Calu3 (cell line): ENCODE results near the gene FGF3. TPM values are rescaled to one million over a fixed set of nuclear protein-coding genes. Genes with fewer than 3 reads are reported as not detected.
"Not testable (repeated sequence)": the region's sequence is repeated elsewhere in the genome, so short reads cannot be mapped to it uniquely, and the experiment has no call there.

Experiments used
- BruUV-seq: library from RNA; stranded (reverse); fragments of 400-500 nt; replicated peaks from 2 replicates; lab custom pipeline; 2021; lab: Mats Ljungman, UMichigan
- CTCF ChIA-PET: fragments of 300-600 bp; sonication (Branson Sonifier 250); formaldehyde crosslinking; loops from one replicate; lab custom pipeline; 2022; ENCODE audit warnings: antibody characterized with exemption; lab: Charles Lee
- DNase-seq: peaks from one replicate; pipeline ENCODE4 v3.0.0; 2022
- H3K27ac Mint-ChIP-seq: one replicate; pipeline ENCODE4 v1.8.0; 2022; ENCODE audit warnings: mixed read lengths; ENCODE audit not compliant: unreplicated experiment
- H3K27me3 Mint-ChIP-seq: one replicate; pipeline ENCODE4 v1.8.0; 2022; ENCODE audit warnings: mixed read lengths; ENCODE audit not compliant: unreplicated experiment
- H3K36me3 Mint-ChIP-seq: one replicate; pipeline ENCODE4 v1.8.0; 2022; ENCODE audit warnings: mild to moderate bottlenecking, moderate library complexity, mixed read lengths; ENCODE audit not compliant: insufficient read depth, unreplicated experiment
- H3K4me1 Mint-ChIP-seq: one replicate; pipeline ENCODE4 v1.8.0; 2022; ENCODE audit warnings: mild to moderate bottlenecking, low read depth, mixed read lengths; ENCODE audit not compliant: unreplicated experiment
- H3K4me3 Mint-ChIP-seq: one replicate; pipeline ENCODE4 v1.8.0; 2022; ENCODE audit warnings: mild to moderate bottlenecking, low read depth, moderate library complexity, mixed read lengths; ENCODE audit not compliant: unreplicated experiment
- H3K9me3 Mint-ChIP-seq: one replicate; pipeline ENCODE4 v1.8.0; 2022; ENCODE audit warnings: low read depth, mixed read lengths; ENCODE audit not compliant: unreplicated experiment
- CTCF ChIP-seq: fragments of 200-600 bp; IDR thresholded peaks from one replicate; pipeline ENCODE4 v1.8.0; 2022; ENCODE audit warnings: antibody characterized with exemption; ENCODE audit not compliant: unreplicated experiment
- intact Hi-C: fragments of 100-400 bp; cut with micrococcal nuclease; formaldehyde crosslinking; loops from one replicate; pipeline ENCODE4 v1.10.0; 2022; ENCODE audit not compliant: unreplicated experiment
- total RNA-seq: library from RNA; stranded (reverse); gene quantifications from 2 replicates; pipeline ENCODE4 v1.2.3, GENCODE V29; 2022

FGF3 gene
- total RNA-seq, 1 experiment from 2014 or later = not detected

- Mint-ChIP-seq H3K27me3 (peaks cover 87% of the 10 kb centered on the region), H3K36me3 (no peaks in the 10 kb centered on the region), H3K4me3 (no peak overlapping the region), H3K4me1 (no peaks in the 10 kb centered on the region), H3K9me3 (no peaks in the 10 kb centered on the region), H3K27ac (no peak overlapping the region)
- no TSS peak for BruUV-seq
- CTCF ChIA-PET = no interaction called here
- no peak for TF ChIP-seq CTCF
- intact Hi-C loops = no loop called here
- DNase-seq = no peak
These were observed 47.8 kb downstream of the FGF3 start for GRCh38 chr11:69771466-69771865.

- Mint-ChIP-seq H3K27ac (no peak overlapping the region), H3K4me3 (no peak overlapping the region), H3K9me3 (no peaks in the 10 kb centered on the region), H3K27me3 (peaks cover 86% of the 10 kb centered on the region), H3K4me1 (no peaks in the 10 kb centered on the region), H3K36me3 (no peaks in the 10 kb centered on the region)
- intact Hi-C loops = no loop called here
- BruUV-seq = no TSS peak
- TF ChIP-seq CTCF = no peak
- CTCF ChIA-PET = interaction anchor here (0.6 kb wide), 1 partner anchor 34 kb away, joined by 3 read pairs; no protein-coding TSS in a partner anchor
- no peak for DNase-seq
These were observed 48.7 kb downstream of the FGF3 start for GRCh38 chr11:69770540-69770939.

DNA sequence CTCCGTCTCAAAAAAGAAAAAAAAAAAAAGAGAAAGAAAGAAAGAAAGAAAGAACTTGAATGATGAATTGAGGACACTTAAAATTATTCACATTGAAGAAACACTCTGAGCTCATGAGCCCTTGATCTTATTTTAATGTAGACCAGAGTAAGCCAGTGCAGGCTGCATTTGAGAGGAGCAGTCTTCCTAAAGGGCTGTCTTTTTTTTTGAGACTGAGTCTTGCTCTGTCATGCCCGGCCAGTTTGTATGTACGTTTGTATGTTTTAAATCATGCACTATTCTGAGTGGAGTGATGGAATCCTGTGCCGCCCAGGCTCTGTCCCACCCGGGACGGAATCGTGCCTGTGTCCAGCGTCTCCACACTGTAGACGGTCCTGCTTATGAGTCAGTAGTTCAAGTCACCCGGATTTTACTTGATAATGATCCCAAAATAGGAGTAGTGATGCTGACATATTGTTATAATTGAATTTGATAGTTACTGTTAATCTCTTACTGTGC is 53.7 kb downstream of the FGF3 start:
- no peaks in the 10 kb centered on the region for H3K36me3 Mint-ChIP-seq
- TF ChIP-seq CTCF = no peak
- CTCF ChIA-PET = no interaction called here
- no TSS peak for BruUV-seq
- peaks cover 88% of the 10 kb centered on the region for H3K27me3 Mint-ChIP-seq
- intact Hi-C loops = no loop called here
- no peak overlapping the region for H3K4me3 Mint-ChIP-seq
- H3K27ac Mint-ChIP-seq = no peak overlapping the region
- H3K9me3 Mint-ChIP-seq = no peaks in the 10 kb centered on the region
- H3K4me1 Mint-ChIP-seq = no peaks in the 10 kb centered on the region
- DNase-seq = no peak

- H3K36me3 Mint-ChIP-seq, intact Hi-C loops, DNase-seq, H3K4me1 Mint-ChIP-seq, CTCF ChIA-PET, H3K4me3 Mint-ChIP-seq, H3K9me3 Mint-ChIP-seq, BruUV-seq, H3K27ac Mint-ChIP-seq: not testable (repeated sequence)
- peaks cover 82% of the 10 kb centered on the region for H3K27me3 Mint-ChIP-seq
These were observed 54.3 kb downstream of the FGF3 start for GRCh38 chr11:69764918-69765317.

- Mint-ChIP-seq H3K36me3 (no peaks in the 10 kb centered on the region), H3K27ac (no peak overlapping the region), H3K4me3 (no peak overlapping the region), H3K9me3 (no peaks in the 10 kb centered on the region), H3K4me1 (no peaks in the 10 kb centered on the region), H3K27me3 (peaks cover 71% of the 10 kb centered on the region)
- intact Hi-C loops = no loop called here
- CTCF ChIA-PET = interaction anchor here (0.6 kb wide), 1 partner anchor 12 kb away, joined by 3 read pairs; no protein-coding TSS in a partner anchor
- BruUV-seq = no TSS peak
- no peak for DNase-seq
- no peak for TF ChIP-seq CTCF
These were observed 58.9 kb downstream of the FGF3 start for GRCh38 chr11:69760319-69760718.
